Bronchial epithelial cell (primary cell): ENCODE measurements around the gene HERC4. TPM values are rescaled to one million over a fixed set of nuclear protein-coding genes. Genes with fewer than 3 reads are reported as not detected.

Source experiments
- DNase-seq: peaks from one replicate; pipeline ENCODE4 v3.0.0-alpha.2; 2010; ENCODE audit warnings: low read depth
- FAIRE-seq: peaks from 2 replicates; lab custom pipeline; 2011; peaks lifted over from hg19 to GRCh38; lab: Jason Lieb, UNC
- H3K27me3 ChIP-seq: 2 replicates; pipeline ENCODE4 v1.5.1; 2011; ENCODE audit warnings: low read length; ENCODE audit not compliant: control insufficient read depth, insufficient read depth
- H3K36me3 ChIP-seq: 2 replicates; pipeline ENCODE4 v1.5.1; 2011; ENCODE audit warnings: low read length; ENCODE audit not compliant: control insufficient read depth, insufficient read depth
- H3K4me3 ChIP-seq: 2 replicates; pipeline ENCODE4 v1.5.1; 2011; ENCODE audit warnings: mild to moderate bottlenecking, low read depth, low read length, control low read depth
- CTCF ChIP-seq: IDR thresholded peaks from 2 replicates; pipeline ENCODE4 v1.5.1; 2011; ENCODE audit warnings: mild to moderate bottlenecking, moderate library complexity, low read length, control low read depth, inconsistent platforms; ENCODE audit not compliant: insufficient read depth, severe bottlenecking
- total RNA-seq: library from RNA; depleted of rRNA; stranded (reverse); fragments of >200 nt; gene quantifications from 2 replicates; pipeline ENCODE4 v1.2.1, GENCODE V29; 2014

The HERC4 gene
- 34.6 and 37.9 TPM in 2 replicates for total RNA-seq

- DNase-seq (peak; percentile 75), FAIRE-seq (no peak)
- Histone ChIP-seq H3K4me3 (peak within 1 kb of the TSS; percentile 68), H3K27me3 (no peaks in the 10 kb centered on the region), H3K36me3 (no peaks in the 10 kb centered on the region)
- no peak for TF ChIP-seq CTCF
Measured at GRCh38 chr10:68074775-68075549, at the start of gene HERC4. TSS of gene HERC4 (minus strand) at chr10:68075283. CDS start at chr10:68073108, 2,175 bp downstream.

DNA sequence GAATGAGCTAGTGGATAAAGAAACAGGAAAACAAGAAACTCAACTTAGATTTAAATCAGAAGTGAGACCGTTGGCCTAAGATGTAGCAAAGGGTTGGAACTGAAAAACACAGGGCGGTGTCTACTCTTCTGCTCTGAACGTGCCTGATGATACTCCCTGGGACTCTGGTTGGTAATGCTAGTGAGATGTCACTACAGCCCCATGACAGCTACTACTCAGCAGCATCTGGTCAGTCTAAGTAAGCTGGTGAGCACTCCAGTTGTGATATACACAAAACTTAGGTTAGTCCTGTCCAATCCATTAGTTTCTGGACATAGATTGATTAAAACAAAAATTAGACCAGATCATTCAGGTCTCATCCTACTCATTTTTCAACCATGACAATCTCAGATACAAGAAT, 49.6 kb upstream of the HERC4 start:
- Histone ChIP-seq H3K4me3 (no peak overlapping the region), H3K27me3 (no peaks in the 10 kb centered on the region), H3K36me3 (no peaks in the 10 kb centered on the region)
- DNase-seq = no peak
- peak; percentile 40 for FAIRE-seq
- TF ChIP-seq CTCF = no peak

GRCh38 chr10:68121852-68122251, 46.8 kb upstream of the HERC4 start:
- DNase-seq (no peak), FAIRE-seq (no peak)
- no peaks in the 10 kb centered on the region for H3K36me3 ChIP-seq
- no peak for TF ChIP-seq CTCF
- H3K27me3 ChIP-seq = no peaks in the 10 kb centered on the region
- no peak overlapping the region for H3K4me3 ChIP-seq

- Histone ChIP-seq H3K27me3 (no peaks in the 10 kb centered on the region), H3K36me3 (no peaks in the 10 kb centered on the region), H3K4me3 (no peak overlapping the region)
- FAIRE-seq (no peak), DNase-seq (no peak)
- TF ChIP-seq CTCF = no peak
Measured at GRCh38 chr10:68121020-68121743, 46.1 kb upstream of the HERC4 start.

- TF ChIP-seq CTCF = no peak
- no peaks in the 10 kb centered on the region for H3K27me3 ChIP-seq
- H3K4me3 ChIP-seq = no peak overlapping the region
- DNase-seq (no peak), FAIRE-seq (no peak)
- no peaks in the 10 kb centered on the region for H3K36me3 ChIP-seq
Measured at GRCh38 chr10:68118657-68119056, 43.6 kb upstream of the HERC4 start.
